Activated gamma-delta T cell treated with Interleukin-2 at 50 U/mL for 16 hours (primary cell): Measurements from ENCODE around the gene SNX9.

ENCODE experiments used
- DNase-seq: peaks from one replicate; pipeline ENCODE4 v3.0.0-alpha.2; 2020

SNX9 gene

DNA sequence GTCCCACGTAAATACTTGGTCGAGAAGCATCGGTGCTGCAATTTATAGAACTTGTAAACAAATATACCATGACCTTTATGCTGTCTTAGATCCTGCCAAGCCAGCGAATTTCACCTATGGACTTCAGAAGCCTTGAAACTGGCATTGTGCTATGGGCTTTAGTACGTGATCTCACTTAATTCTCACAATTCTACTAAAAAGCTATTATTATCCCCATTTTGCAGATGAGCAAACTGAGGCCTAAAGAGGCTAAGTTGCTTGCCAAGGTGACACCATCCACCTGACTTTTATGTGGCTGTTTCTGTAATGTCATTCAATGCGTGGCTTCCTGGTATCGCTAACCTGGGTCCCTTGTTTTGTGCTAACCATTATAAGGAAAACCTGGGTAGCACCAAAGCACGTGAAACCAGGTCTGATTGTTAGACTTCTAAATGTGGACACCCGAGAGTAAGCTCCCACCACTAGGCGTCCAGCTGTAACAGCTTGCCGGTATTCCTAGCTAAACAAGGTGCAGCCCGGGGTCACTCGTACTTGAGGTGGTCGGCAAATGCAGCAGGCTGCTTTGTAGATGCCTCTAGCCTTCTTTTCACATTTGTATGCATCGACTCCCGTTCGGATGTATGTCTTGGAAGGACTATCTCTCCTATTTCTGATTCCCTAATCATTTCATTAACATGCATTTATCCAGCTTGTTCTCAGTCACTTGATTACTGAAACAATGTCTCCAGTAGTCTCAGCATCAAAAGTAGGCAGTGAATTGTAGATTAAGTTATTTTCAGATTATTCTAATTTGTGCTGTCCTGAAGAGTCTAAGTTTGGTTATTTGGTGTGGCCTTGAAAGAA, 159.7 kb downstream of the SNX9 start:
- no peak for DNase-seq

DNA sequence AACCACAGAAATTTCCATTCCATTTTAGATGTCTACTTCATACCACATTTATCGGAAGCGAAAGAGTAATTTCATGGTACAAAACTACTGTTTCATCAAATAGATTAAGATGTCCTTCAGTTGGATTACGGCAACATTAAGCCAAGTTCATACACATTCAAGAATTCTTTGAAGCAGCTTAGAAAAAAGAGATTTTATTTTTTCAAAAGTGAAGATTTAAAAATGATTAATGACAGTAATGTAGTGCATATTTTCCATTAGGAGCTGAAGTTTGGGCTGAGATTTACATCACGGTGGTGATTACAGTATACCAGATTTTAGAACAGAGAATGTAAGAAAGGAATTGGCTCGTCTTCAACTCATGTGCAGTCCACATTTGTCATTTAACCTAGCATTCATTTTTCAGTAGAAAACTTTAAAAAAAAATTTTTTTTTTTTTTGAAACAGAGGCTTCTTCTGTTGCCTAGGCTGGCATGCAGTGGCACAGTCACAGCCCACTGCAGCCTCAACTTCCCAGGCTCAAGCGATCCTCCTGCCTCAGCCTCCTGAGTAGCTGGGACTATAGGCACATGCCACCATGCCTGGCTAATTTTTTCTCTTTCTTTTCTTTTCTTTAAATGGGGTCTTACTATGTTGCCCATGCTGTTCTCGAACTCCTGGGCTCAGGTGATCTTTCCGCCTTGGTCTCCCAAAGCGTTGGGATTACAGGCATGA, 160.5 kb downstream of the SNX9 start:
- no peak for DNase-seq

DNA sequence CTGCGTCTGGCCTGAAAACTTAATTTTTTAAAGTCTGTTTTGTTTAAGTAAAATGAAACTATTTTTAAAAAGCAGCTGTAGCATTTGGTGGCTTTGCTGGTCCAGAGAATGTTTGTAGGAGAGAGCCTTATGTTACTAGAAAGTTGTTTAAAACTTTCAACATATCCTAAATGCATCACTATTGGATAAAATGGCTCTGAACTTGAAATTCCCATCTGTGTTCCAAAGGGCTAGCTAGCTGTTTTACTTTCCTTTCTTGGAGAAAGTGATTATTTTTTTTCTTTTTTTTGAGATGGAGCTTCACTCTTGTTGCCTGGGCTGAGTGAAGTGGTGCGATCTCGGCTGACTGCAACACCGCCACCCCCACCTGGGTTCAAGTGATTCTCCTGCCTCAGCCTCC, 161.1 kb downstream of the SNX9 start:
- DNase-seq: no peak

DNA sequence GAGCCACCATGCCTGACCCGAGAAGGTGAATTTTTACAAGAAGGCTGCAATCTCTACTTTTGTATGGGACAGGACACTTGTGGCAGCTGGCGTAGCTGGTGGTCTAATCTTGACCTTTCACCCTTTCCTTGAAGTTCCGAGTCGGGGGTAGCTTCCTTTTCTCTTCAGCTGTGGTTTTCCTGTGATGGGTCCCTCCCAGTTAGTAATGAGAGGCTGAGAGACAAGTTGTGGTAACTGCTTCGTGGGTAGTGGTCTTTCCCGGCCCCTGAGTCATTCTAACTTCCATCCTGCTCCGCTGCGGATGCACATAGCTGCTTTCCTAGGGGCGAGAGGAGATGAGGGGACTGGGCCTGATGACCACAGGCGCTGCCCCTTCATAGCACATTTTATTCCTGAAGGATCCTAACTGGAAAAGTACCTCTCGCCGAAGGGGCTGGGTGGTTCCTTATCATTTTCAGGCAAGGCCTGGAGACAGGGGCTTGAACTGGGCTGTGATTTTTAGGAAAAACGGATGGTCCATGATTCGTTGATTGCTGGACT, 161.7 kb downstream of the SNX9 start:
- no peak for DNase-seq

DNA sequence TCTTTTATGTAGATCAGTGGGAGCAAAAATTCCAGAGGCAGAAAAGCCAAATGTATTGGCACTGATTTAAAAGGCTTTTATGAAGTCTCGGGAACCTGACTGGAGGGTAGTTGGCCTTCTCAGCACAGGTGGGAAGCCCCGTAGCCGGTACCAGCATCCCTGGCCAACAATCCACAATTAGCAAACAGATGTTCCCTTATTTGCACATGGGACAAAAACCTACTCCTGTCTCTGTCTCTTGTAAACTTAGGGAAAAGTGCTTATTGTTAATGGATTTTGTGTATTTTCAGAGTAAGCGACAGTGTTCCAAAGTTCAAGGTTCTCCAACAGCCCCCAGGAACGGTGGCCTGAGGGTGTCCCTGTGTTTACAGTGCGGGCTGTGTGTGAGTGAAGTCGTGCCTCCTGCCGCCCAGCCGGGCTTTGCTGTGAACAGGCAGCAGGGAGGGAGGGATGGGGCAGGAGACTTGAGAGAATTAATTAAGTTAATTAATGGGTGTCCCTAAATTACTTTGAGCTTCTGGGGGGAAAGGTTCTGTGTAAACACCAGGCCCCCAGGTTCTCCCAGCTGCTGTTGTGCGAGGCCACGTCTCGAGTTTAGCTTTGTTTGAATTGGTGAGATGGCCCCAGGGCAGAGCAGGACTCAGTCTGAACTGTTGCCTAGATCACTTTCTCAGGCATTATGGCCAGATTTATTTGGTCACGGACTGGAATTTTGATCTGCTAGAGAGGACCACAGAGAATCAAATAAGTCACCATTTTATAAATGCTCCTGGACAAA, 162.5 kb downstream of the SNX9 start:
- no peak for DNase-seq

DNA sequence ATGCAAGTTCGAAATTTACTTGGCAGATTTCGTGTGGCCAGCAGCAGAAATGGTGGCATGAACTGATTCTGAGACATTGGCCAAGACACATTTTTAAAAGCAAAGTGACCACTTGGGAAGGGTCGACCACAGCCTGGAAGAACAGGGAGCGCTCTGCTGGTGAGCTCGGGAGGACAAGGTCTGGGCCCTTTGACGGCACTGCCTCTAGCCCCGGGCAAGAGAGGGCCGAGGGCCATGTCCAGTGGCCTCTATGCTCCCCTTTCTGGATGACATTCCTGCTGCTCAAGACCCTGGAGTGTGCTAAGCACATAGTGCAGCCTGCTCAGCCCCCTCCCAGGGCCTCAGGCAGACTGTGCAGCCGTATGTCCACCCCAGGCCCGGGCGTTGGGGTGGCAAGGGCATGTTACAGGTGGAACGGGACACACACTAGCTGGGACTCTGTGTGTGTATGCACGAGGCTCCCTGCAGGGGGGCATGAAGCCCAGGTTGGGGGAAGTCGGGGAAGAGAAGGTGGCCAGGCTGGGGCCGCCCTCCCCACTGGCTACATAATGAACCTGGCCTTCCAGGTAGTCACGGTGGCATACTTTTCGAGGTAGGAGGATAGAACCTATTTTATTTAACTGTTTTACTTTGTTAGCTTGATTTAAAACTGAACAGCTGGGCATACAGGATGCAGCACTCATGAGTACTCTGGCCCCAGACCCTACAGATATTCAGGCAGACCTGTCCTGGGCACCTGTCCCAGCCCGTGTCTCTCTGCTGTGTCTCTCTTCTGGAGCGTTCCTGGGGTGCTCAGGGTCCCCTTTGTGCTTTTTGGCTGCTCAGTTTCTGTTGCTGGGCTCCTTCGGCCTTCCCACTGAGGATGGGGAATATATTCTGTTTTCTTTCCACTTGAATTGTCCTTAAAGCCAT, 165.0 kb downstream of the SNX9 start:
- no peak for DNase-seq

DNA sequence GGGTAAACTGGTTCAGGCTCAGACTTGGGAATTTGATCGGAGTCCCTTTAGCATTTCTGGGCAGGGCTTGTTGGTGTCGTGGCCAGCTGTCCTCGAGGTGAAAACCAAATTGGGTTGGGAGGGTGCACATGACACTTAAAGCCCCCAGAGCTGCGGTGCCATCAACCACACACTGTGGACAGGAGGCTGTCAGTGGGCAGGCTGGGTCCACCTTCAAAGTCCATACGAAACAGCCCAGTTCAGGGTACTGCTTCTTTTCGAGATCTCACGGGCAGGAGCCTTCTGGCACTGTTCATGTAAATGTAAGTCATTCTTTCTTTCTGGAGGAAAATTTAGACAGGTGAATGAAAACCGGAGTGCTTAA, 165.6 kb downstream of the SNX9 start:
- DNase-seq: no peak

DNA sequence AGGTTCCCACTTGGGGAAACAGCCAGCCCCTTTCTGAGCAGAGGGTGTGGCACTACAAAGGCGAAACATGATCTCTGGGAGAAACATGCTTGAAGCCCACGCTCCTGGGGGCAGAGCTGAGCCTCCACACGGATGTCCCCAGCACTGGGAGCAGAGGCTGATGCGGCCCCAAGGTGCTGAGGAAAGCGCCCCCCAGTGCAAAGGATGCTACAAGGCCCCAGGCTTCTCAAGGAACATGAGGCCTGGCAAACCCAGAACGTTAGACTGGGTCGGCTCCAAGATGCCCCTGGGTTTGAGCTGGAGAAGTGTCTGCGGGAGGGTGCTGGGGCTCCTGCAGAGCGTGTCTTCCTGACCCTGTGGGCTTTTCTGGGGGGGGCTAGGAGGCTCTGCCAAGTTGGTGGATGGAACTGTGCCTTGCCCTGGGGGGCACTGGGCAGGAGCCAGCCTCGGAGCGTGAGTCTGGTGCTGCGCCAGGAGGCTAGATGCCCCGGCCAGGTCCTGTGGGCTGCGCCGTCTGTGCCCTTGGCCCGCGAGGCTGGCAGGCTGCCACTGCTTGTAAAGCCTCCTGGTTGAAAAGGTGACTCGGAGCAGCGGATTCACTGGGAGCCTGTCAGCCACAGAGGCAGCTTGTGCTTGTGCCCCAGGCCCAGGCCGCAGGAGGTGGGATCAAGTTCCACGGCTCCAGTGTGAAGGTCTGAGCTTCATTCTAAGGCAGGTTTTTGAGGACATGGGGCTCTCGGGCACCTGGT, 166.7 kb downstream of the SNX9 start:
- DNase-seq: no peak

DNA sequence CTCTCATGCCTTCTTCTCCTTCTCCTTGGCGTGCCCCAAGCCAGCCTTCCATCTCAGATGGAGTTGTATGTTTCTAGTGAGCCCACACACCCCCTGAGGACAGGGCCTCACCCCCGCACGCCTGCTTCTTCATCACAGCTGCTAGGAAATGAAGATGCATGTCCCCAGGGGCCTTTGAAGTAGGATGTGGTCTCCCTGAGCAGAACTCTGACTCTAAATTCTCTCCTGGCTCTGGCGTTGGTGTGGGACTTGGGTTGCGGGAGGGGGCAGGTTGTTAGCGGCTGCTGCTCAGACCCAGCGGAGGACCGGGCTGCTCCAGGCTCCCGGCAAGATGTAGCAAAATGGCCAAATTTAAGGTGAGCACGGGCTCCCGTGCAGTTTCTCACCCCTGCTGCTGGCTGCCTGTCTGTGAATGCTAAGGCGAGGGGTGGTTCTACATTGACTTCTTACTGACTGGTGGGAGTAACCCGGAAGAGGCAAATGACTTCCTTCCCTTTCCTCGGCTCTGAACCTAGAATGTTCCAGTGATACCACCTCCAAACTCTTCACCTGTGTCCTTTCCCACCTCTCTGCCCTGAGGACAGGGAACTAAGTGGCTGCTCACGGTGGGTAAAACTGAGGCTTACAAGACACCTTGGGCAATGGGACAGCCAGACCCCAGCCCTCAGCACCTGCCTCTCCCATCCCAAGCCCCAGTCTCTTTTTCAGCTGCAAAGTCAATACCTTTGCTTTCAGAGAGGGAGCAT, 167.4 kb downstream of the SNX9 start:
- no peak for DNase-seq

DNA sequence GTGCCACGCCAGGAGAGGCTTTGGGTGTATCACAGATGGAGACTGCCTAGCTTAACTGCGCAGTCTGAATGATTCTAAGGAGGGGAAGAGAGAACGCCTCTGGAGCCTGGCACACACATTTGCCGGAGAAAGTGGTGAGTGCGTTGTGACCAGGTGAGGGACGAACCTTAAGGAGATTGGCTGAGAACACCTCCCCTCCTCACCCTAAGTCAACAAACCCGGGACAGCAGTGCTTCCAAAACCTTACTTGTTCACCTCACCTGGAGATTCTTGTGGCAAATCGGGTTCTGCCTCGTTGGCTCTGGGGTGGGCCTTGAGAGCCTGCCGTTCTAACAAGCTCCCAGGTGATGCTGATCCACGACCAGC, 168.0 kb downstream of the SNX9 start:
- no peak for DNase-seq

DNA sequence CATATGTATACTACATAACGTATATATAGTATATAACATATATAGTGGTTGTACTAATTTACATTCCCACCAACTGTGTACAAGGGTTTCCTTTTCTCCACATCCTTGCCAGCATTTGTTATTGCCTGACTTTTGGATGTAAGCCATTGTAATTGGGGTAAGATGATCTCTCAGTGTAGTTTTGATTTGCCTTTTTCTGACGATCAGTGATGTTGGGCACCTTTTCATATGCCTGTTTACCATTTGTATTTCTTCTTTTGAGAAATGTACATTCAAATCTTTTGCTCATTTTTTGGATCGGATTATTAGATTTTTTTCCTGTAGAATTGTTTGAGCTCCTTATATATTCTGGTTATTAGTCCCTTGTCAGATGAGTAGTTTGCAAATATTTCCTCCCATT, 170.0 kb downstream of the SNX9 start:
- DNase-seq: no peak

DNA sequence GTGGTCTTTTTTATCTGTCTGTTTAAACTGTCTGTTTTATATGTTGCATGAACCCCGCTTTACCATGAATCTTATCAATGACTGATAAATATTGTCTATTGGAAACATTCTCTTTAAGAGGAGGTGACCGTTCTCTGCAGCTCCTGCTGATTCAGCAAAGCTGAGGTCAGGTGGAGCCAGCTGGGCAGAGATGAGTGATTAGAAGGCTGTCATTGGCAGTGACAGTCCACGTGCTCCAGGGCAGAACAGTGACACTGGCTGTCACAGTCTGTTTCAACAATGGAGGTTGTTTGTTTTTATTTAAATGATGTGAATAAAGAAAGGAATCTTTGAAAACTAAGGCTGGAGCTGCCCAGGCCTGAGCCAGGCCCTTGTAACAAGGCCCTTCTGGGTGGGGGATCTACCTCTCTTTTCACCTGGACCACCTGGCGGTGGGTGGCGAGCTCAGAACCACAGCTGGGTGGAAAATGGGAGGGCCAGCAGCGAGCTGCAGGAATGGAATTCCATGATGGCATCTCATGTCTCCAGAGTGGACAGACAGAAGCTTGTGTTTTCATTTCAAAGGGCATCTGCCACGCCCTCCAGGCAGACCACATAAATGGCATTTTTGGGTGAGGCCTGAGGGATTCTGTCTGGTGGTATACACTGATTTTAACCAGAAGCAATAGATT, 171.2 kb downstream of the SNX9 start:
- DNase-seq: no peak
